ENCODE data around the gene NHLRC2. TPM values are rescaled to one million over a fixed set of nuclear protein-coding genes. Genes with fewer than 3 reads are reported as not detected.
"Not testable (repeated sequence)": the region's sequence is repeated elsewhere in the genome, so short reads cannot be mapped to it uniquely, and the experiment has no call there.

The NHLRC2 gene
- total and polyA plus RNA-seq, 2 of the 13 experiments (the other 11 are each of a cell fraction or from before 2014, with no cell fraction given), result 7.6 to 12.7 TPM

DNA sequence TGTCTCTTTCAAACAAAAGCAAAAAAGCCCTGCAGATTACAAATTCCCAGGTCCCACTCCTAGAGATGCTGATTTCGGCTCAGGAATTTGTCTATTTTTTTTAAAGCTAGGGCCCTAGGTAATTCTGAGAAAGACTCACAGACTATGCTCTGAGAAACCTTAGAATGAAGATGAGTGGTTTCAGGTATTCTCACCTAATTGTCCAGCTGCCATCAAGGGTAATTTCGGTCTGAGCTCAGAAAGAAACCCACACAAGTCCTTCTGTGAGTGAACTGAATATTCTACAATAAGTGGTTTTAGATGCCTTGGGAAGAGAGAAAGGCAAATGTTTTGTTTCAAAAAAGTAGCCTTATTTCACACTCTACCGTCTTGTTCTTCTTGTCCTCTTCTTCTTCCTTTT lies 46.3 kb upstream of the NHLRC2 start (continued):
- TF ChIP-seq, protein P1, sequence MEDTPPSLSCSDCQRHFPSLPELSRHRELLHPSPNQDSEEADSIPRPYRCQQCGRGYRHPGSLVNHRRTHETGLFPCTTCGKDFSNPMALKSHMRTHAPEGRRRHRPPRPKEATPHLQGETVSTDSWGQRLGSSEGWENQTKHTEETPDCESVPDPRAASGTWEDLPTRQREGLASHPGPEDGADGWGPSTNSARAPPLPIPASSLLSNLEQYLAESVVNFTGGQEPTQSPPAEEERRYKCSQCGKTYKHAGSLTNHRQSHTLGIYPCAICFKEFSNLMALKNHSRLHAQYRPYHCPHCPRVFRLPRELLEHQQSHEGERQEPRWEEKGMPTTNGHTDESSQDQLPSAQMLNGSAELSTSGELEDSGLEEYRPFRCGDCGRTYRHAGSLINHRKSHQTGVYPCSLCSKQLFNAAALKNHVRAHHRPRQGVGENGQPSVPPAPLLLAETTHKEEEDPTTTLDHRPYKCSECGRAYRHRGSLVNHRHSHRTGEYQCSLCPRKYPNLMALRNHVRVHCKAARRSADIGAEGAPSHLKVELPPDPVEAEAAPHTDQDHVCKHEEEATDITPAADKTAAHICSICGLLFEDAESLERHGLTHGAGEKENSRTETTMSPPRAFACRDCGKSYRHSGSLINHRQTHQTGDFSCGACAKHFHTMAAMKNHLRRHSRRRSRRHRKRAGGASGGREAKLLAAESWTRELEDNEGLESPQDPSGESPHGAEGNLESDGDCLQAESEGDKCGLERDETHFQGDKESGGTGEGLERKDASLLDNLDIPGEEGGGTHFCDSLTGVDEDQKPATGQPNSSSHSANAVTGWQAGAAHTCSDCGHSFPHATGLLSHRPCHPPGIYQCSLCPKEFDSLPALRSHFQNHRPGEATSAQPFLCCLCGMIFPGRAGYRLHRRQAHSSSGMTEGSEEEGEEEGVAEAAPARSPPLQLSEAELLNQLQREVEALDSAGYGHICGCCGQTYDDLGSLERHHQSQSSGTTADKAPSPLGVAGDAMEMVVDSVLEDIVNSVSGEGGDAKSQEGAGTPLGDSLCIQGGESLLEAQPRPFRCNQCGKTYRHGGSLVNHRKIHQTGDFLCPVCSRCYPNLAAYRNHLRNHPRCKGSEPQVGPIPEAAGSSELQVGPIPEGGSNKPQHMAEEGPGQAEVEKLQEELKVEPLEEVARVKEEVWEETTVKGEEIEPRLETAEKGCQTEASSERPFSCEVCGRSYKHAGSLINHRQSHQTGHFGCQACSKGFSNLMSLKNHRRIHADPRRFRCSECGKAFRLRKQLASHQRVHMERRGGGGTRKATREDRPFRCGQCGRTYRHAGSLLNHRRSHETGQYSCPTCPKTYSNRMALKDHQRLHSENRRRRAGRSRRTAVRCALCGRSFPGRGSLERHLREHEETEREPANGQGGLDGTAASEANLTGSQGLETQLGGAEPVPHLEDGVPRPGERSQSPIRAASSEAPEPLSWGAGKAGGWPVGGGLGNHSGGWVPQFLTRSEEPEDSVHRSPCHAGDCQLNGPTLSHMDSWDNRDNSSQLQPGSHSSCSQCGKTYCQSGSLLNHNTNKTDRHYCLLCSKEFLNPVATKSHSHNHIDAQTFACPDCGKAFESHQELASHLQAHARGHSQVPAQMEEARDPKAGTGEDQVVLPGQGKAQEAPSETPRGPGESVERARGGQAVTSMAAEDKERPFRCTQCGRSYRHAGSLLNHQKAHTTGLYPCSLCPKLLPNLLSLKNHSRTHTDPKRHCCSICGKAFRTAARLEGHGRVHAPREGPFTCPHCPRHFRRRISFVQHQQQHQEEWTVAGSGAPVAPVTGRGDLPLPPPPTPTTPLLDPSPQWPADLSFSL (CRISPR knock-in tag; IDR thresholded peaks at IDR 0.05), result no peak

DNA sequence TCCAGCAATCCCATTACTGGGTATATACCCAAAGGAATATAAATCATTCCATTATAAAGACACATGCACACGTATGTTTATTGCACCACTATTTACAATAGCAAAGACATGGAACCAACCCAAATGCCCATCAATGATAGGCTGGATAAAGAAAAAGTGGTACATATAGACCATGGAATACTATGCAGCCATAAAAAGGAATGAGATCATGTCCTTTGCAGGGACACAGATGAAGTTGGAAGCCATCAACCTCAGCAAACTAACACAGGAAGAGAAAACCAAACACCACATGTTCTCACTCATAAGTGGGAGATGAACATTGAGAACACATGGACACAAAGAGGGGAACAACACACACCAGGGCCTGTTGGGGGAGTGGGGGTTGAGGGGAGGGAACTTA lies 39.8 kb upstream of the NHLRC2 start:
- CTCF ChIA-PET (ENCODE audit: low intra/inter-chr PET ratio, low total read pairs), result not testable (repeated sequence)

More for the DNA sequence above, 39.8 kb upstream of the NHLRC2 start:
- H3K36me3 ChIP-seq (replicated peaks in 1 of 2; ENCODE audit: control insufficient read depth in 1 of 2, insufficient read depth in 2 of 2, low read length in 2 of 2); H4K20me1 ChIP-seq (ENCODE audit: insufficient read depth, low read length); H3K4me2 ChIP-seq (ENCODE audit: low read depth, low read length); H3K27me3 ChIP-seq (ENCODE audit: control insufficient read depth in 1 of 2, insufficient read depth in 2 of 2, low read length in 2 of 2); POLR2A ChIA-PET; H3K4me3 ChIP-seq (replicated peaks in 1 of 3; ENCODE audit: insufficient read depth in 1 of 3, low read depth in 2 of 3, low read length in 3 of 3); H3K9me3 ChIP-seq (ENCODE audit: low read length); FAIRE-seq; H3K9ac ChIP-seq (ENCODE audit: insufficient read depth, low read depth, low read length); H3K27ac ChIP-seq (ENCODE audit: extremely low read length, insufficient read depth, low read length); DNase-seq (ENCODE audit: low spot score); H2AFZ ChIP-seq (ENCODE audit: low read length); H3K4me1 ChIP-seq (ENCODE audit: insufficient read depth, low read length); in situ Hi-C loops (cut with HindIII; ENCODE audit: extremely low pct_ligation_motif_present, low pct_unique_long_range_greater_than_20kb); BruUV-seq (replicated peaks); H3K79me2 ChIP-seq (ENCODE audit: insufficient read depth, low read length); intact Hi-C loops (cut with micrococcal nuclease; ENCODE audit: unreplicated experiment); ATAC-seq: not testable (repeated sequence)
- whole genome bisulfite sequencing (ENCODE audit: low lambda C conversion rate), result 5% methylated on average over 1 of the region's 1 CpG
